ENCODE measurements around the gene GRIN3A. TPM values are rescaled to one million over a fixed set of nuclear protein-coding genes. Genes with fewer than 3 reads are reported as not detected.
"Not testable (repeated sequence)": the region's sequence is repeated elsewhere in the genome, so short reads cannot be mapped to it uniquely, and the experiment has no call there.

The GRIN3A gene
- total RNA-seq, 1 donor from 2014 or later = 0.35 TPM

DNA sequence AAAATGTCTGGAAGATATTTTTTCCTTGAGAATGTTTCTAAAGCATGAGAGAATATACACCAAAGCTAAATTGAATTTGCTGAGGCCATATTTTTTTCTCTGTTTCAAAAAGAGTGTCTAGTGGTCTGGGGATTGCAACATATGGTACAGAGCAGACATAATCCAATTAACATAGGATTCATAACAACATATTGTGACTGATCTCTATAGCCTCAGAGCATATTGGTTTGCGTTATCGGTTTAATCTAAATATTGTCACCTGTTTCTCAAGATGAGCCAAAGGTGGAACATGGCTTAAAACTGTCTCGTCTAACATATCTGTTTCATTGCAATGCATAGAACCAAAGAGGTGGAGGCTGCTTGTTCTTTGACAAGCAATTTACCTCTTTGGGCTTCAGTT is 147.5 kb downstream of the GRIN3A start:
- H3K27ac Mint-ChIP-seq (ENCODE audit: unreplicated experiment) = no peak overlapping the region
- H3K27me3 Mint-ChIP-seq (ENCODE audit: low read depth) = peaks cover 33% of the 10 kb centered on the region
- no peaks in the 10 kb centered on the region for H3K4me1 Mint-ChIP-seq
- TF ChIP-seq, protein P1, sequence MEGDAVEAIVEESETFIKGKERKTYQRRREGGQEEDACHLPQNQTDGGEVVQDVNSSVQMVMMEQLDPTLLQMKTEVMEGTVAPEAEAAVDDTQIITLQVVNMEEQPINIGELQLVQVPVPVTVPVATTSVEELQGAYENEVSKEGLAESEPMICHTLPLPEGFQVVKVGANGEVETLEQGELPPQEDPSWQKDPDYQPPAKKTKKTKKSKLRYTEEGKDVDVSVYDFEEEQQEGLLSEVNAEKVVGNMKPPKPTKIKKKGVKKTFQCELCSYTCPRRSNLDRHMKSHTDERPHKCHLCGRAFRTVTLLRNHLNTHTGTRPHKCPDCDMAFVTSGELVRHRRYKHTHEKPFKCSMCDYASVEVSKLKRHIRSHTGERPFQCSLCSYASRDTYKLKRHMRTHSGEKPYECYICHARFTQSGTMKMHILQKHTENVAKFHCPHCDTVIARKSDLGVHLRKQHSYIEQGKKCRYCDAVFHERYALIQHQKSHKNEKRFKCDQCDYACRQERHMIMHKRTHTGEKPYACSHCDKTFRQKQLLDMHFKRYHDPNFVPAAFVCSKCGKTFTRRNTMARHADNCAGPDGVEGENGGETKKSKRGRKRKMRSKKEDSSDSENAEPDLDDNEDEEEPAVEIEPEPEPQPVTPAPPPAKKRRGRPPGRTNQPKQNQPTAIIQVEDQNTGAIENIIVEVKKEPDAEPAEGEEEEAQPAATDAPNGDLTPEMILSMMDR (conservative IDR thresholded peaks at IDR 0.05) = no peak
- H3K9me3 Mint-ChIP-seq = no peaks in the 10 kb centered on the region
- no peaks in the 10 kb centered on the region for H3K36me3 Mint-ChIP-seq (ENCODE audit: low read depth)
- DNase-seq (ENCODE audit: low read depth, low spot score) = no peak
- no peak overlapping the region for H3K4me3 Mint-ChIP-seq

DNA sequence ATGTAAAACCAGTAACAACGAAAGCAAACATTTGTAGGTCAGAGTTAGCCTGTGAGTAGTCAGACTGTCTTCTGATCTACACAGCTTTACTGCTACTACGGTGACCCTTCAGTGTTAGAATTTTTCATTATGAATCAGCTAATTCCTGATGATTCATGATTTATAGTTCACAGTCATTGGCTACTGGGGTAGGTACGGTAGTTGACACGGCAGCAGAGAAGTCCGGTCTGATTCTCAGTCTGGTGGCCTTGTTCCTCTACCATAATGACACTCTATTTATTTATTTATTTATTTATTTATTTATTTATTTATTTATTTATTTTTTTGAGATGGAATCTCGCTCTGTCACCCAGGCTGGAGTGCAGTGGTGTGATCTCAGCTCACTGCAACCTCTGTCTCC is 148.4 kb downstream of the GRIN3A start:
- DNase-seq (ENCODE audit: low read depth, low spot score); H3K4me1 Mint-ChIP-seq; H3K36me3 Mint-ChIP-seq (ENCODE audit: low read depth); H3K4me3 Mint-ChIP-seq; H3K9me3 Mint-ChIP-seq; H3K27ac Mint-ChIP-seq (ENCODE audit: unreplicated experiment): not testable (repeated sequence)
- H3K27me3 Mint-ChIP-seq (ENCODE audit: low read depth) = peaks cover 25% of the 10 kb centered on the region

DNA sequence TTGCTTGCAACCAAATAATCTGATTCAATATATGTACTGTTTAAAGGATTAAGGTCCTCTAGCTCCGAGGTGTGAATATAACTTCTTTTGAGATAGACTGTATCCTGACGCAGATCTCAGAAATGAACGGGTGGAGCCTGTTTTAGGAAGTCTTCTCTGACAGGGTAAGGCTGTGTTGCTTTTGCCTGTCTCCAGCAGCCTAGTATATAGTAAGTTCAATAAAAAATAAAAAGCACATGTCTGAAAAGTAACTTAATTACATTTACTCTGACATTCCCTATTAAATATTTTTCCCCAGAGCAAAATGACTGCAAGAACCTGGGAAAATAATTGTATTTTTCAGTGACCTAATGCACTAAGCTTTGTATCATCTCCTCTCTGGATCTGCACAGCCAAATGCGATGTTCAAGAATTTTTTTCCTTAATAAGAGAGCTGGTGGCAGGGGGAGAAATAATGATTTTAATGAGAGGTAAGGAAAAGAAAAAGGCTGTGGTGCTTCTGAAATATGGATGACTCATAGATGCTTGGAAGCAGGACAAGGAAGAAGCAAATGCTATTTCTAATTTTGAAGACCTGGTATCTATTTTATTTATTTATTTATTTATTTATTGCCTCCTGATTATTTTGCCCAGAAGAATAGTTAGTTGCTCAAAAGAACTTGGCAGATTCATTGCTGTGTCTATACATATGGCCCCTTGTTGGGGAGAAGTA is 151.0 kb downstream of the GRIN3A start:
- H3K4me3 Mint-ChIP-seq = no peak overlapping the region
- H3K4me1 Mint-ChIP-seq = no peaks in the 10 kb centered on the region
- DNase-seq (ENCODE audit: low read depth, low spot score) = no peak
- peaks cover 6% of the 10 kb centered on the region for H3K27me3 Mint-ChIP-seq (ENCODE audit: low read depth)
- no peaks in the 10 kb centered on the region for H3K9me3 Mint-ChIP-seq
- H3K36me3 Mint-ChIP-seq (ENCODE audit: low read depth) = no peaks in the 10 kb centered on the region
- TF ChIP-seq, protein P1 (conservative IDR thresholded peaks at IDR 0.05) = no peak
- H3K27ac Mint-ChIP-seq (ENCODE audit: unreplicated experiment) = no peak overlapping the region

DNA sequence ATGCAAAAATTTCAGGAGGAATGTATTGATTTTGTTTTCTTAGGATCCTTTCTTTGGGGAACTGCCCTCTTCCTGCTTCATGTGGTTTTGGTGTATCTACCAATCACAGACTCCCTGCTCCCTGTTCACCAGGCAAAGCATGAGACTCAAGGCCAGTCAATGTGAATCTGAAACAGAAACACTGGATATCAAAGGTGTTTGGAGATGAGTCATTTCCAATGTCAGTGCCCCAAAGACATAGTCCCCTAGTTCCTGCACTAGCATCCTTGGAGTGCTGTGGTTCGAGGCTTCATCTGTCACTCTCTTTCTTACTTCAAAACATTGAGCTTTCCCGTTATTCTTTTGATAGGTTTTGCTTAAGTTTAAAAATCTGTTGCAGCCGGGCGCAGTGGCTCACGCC is 151.8 kb downstream of the GRIN3A start:
- Mint-ChIP-seq H3K27me3 (ENCODE audit: low read depth) (no peaks in the 10 kb centered on the region), H3K27ac (ENCODE audit: unreplicated experiment) (no peak overlapping the region), H3K9me3 (no peaks in the 10 kb centered on the region), H3K4me1 (no peaks in the 10 kb centered on the region), H3K36me3 (ENCODE audit: low read depth) (no peaks in the 10 kb centered on the region), H3K4me3 (no peak overlapping the region)
- DNase-seq (ENCODE audit: low read depth, low spot score) = no peak
- TF ChIP-seq, protein P1 (conservative IDR thresholded peaks at IDR 0.05) = no peak

DNA sequence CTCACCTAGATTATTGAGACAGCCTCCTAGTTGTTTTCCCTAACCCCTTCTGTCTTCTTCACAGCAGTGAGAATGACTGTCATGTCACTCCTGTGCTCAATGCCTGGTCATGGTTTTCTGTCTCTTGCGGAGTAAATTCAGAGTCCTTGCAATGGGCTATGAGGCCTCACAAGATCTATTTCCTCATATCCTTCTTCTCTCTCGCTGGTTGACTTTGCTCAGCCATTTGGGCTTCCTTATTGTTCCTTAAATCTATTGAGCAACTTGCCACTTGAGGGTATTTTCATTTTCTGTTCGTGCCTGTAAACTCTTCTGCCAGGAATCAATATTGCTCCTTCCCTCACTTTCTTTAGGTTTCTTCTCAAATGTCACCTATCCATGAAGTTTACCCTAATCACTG is 152.7 kb downstream of the GRIN3A start:
- Mint-ChIP-seq H3K36me3 (ENCODE audit: low read depth) (no peaks in the 10 kb centered on the region), H3K27me3 (ENCODE audit: low read depth) (no peaks in the 10 kb centered on the region), H3K4me1 (no peaks in the 10 kb centered on the region), H3K27ac (ENCODE audit: unreplicated experiment) (no peak overlapping the region), H3K9me3 (no peaks in the 10 kb centered on the region), H3K4me3 (no peak overlapping the region)
- DNase-seq (ENCODE audit: low read depth, low spot score) = no peak
- TF ChIP-seq, protein P1 (conservative IDR thresholded peaks at IDR 0.05) = no peak

DNA sequence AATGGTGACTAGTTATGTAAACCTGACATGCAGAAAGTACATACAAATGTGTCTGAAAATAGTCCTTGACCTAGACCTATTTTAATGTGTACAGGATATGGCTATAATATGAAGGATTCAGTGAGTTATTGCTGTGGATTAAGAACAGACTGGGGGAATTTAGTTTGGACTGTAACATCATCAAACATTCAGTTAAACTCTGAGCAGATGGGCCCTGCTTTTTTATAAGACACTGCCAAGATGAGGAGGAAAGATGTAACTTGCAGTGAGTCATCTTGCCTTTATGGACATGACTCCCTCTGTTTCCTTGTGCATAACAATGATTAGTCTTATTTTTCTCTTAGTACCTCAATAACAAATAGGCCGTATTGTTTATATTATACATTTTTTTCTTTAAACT is 155.9 kb downstream of the GRIN3A start:
- Mint-ChIP-seq H3K4me1 (no peaks in the 10 kb centered on the region), H3K27ac (ENCODE audit: unreplicated experiment) (no peak overlapping the region), H3K36me3 (ENCODE audit: low read depth) (no peaks in the 10 kb centered on the region), H3K27me3 (ENCODE audit: low read depth) (no peaks in the 10 kb centered on the region), H3K4me3 (no peak overlapping the region), H3K9me3 (no peaks in the 10 kb centered on the region)
- TF ChIP-seq, protein P1 (conservative IDR thresholded peaks at IDR 0.05) = no peak
- no peak for DNase-seq (ENCODE audit: low read depth, low spot score)

Data from neural crest cell (in vitro differentiated cells).